Astrocyte (in vitro differentiated cells and primary cell): ENCODE results near the gene L3MBTL1. TPM values are rescaled to one million over a fixed set of nuclear protein-coding genes. Genes with fewer than 3 reads are reported as not detected.
"Not testable (repeated sequence)": the region's sequence is repeated elsewhere in the genome, so short reads cannot be mapped to it uniquely, and the experiment has no call there.

ENCODE experiments used
- DNase-seq: peaks from one replicate; pipeline ENCODE4 v3.0.0-alpha.2; 2010; ENCODE audit warnings: low read depth
- FAIRE-seq: peaks from 2 replicates; lab custom pipeline; 2011; peaks lifted over from hg19 to GRCh38; lab: Jason Lieb, UNC
- H2AFZ ChIP-seq: 2 replicates; pipeline ENCODE4 v1.6.0; 2012; ENCODE audit warnings: low read depth, low read length, inconsistent platforms
- H3K27ac ChIP-seq: 2 replicates; pipeline ENCODE4 v1.5.1; 2011; ENCODE audit warnings: low read depth, low read length, inconsistent platforms
- H3K27me3 ChIP-seq: 2 replicates; pipeline ENCODE4 v1.6.0; 2011; ENCODE audit warnings: low read length, inconsistent platforms; ENCODE audit not compliant: insufficient read depth
- H3K36me3 ChIP-seq: 2 replicates; pipeline ENCODE4 v1.5.1; 2011; ENCODE audit warnings: low read length, inconsistent platforms; ENCODE audit not compliant: insufficient read depth
- H3K4me1 ChIP-seq: 2 replicates; pipeline ENCODE4 v1.5.1; 2011; ENCODE audit warnings: low read length, inconsistent platforms; ENCODE audit not compliant: insufficient read depth
- H3K4me2 ChIP-seq: 2 replicates; pipeline ENCODE4 v1.6.0; 2012; ENCODE audit warnings: low read length, inconsistent platforms
- H3K4me3 ChIP-seq: 2 replicates; pipeline ENCODE4 v1.5.1; 2011; ENCODE audit warnings: low read depth, mild to moderate bottlenecking, low read length, inconsistent platforms; ENCODE audit not compliant: insufficient read depth
- H3K79me2 ChIP-seq: 2 replicates; pipeline ENCODE4 v1.6.0; 2012; ENCODE audit warnings: mild to moderate bottlenecking, low read length, inconsistent platforms; ENCODE audit not compliant: insufficient read depth
- H3K9ac ChIP-seq: 2 replicates; pipeline ENCODE4 v1.6.0; 2012; ENCODE audit warnings: mild to moderate bottlenecking, low read length, inconsistent platforms
- H3K9me3 ChIP-seq: 2 replicates; pipeline ENCODE4 v1.5.1; 2012; ENCODE audit warnings: low read depth, mild to moderate bottlenecking, low read length, inconsistent platforms; ENCODE audit not compliant: insufficient read depth
- H4K20me1 ChIP-seq: 2 replicates; pipeline ENCODE4 v1.6.0; 2012; ENCODE audit warnings: low read length, inconsistent platforms; ENCODE audit not compliant: insufficient read depth
- H3K27ac Mint-ChIP-seq: one replicate; pipeline ENCODE4 v1.8.0; 2021; ENCODE audit warnings: mild to moderate bottlenecking, mixed read lengths; ENCODE audit not compliant: unreplicated experiment
- H3K27me3 Mint-ChIP-seq: one replicate; pipeline ENCODE4 v1.8.0; 2021; ENCODE audit warnings: low read depth, mixed read lengths; ENCODE audit not compliant: unreplicated experiment
- H3K36me3 Mint-ChIP-seq: one replicate; pipeline ENCODE4 v1.8.0; 2021; ENCODE audit warnings: low read depth, mixed read lengths; ENCODE audit not compliant: unreplicated experiment
- H3K4me1 Mint-ChIP-seq: one replicate; pipeline ENCODE4 v1.8.0; 2021; ENCODE audit warnings: low read depth, mixed read lengths; ENCODE audit not compliant: unreplicated experiment
- H3K4me3 Mint-ChIP-seq: one replicate; pipeline ENCODE4 v1.8.0; 2021; ENCODE audit warnings: mild to moderate bottlenecking, moderate library complexity, mixed read lengths; ENCODE audit not compliant: unreplicated experiment
- H3K9me3 Mint-ChIP-seq: one replicate; pipeline ENCODE4 v1.8.0; 2021; ENCODE audit warnings: mild to moderate bottlenecking, mixed read lengths; ENCODE audit not compliant: unreplicated experiment
- CTCF ChIP-seq: IDR thresholded peaks from 2 replicates; pipeline ENCODE4 v1.5.1; 2011; ENCODE audit warnings: low read depth, mild to moderate bottlenecking, inconsistent platforms, low read length, moderate library complexity; ENCODE audit not compliant: insufficient read depth
- EZH2 ChIP-seq: IDR thresholded peaks from 2 replicates; pipeline ENCODE4 v1.6.1; 2012; ENCODE audit warnings: mild to moderate bottlenecking, low read length, inconsistent platforms; ENCODE audit not compliant: insufficient read depth
- total RNA-seq: library from RNA; stranded (reverse); gene quantifications from 2 replicates; pipeline ENCODE4 v1.2.1, GENCODE V29; 2021

L3MBTL1 gene
- total RNA-seq, 1 donor from 2014 or later, result 13.0 TPM

- H3K9me3 ChIP-seq, result no peaks in the 10 kb centered on the region
- Mint-ChIP-seq H3K4me3 (no peak overlapping the region), H3K27me3 (peaks cover 5% of the 10 kb centered on the region), H3K27ac (peak overlapping the region; percentile 62), H3K36me3 (no peaks in the 10 kb centered on the region), H3K4me1 (peaks cover 18% of the 10 kb centered on the region), H3K9me3 (no peaks in the 10 kb centered on the region)
- H3K79me2 ChIP-seq, result no peaks in the 10 kb centered on the region
- H3K4me2 ChIP-seq, result peak overlapping the region; percentile 0
- FAIRE-seq (no peak), DNase-seq (peak; percentile 82)
- H3K36me3 ChIP-seq, result no peaks in the 10 kb centered on the region
- H2AFZ ChIP-seq, result no peak overlapping the region
- no peak overlapping the region for H3K27ac ChIP-seq
- H4K20me1 ChIP-seq, result no peaks in the 10 kb centered on the region
- no peak overlapping the region for H3K4me3 ChIP-seq
- peaks cover 10% of the 10 kb centered on the region for H3K4me1 ChIP-seq
- TF ChIP-seq EZH2 (no peak), CTCF (no peak)
- no peak overlapping the region for H3K9ac ChIP-seq
- peaks cover 3% of the 10 kb centered on the region for H3K27me3 ChIP-seq
These were observed 77.1 kb downstream of the L3MBTL1 start for GRCh38 chr20:43584448-43585136.

- no peak for DNase-seq
- peaks cover 22% of the 10 kb centered on the region for H3K4me1 Mint-ChIP-seq
- H3K4me1 ChIP-seq, result peaks cover 19% of the 10 kb centered on the region
- no peak overlapping the region for H3K27ac ChIP-seq
- H3K4me3 Mint-ChIP-seq, result no peak overlapping the region
- H3K27me3 Mint-ChIP-seq, result peaks cover 5% of the 10 kb centered on the region
- H3K27ac Mint-ChIP-seq, result no peak overlapping the region
- H3K9ac ChIP-seq, result no peak overlapping the region
- H4K20me1 ChIP-seq, result no peaks in the 10 kb centered on the region
- H3K36me3 Mint-ChIP-seq, result no peaks in the 10 kb centered on the region
- peaks cover 8% of the 10 kb centered on the region for H3K79me2 ChIP-seq
- no peaks in the 10 kb centered on the region for H3K9me3 ChIP-seq
- H2AFZ ChIP-seq, result no peak overlapping the region
- no peaks in the 10 kb centered on the region for H3K36me3 ChIP-seq
- H3K9me3 Mint-ChIP-seq, result no peaks in the 10 kb centered on the region
- FAIRE-seq, result no peak
- TF ChIP-seq CTCF (no peak), EZH2 (no peak)
- no peak overlapping the region for H3K4me3 ChIP-seq
- H3K4me2 ChIP-seq, result no peak overlapping the region
- no peaks in the 10 kb centered on the region for H3K27me3 ChIP-seq
These were observed 79.1 kb downstream of the L3MBTL1 start for GRCh38 chr20:43586641-43587040.

- not testable (repeated sequence) for DNase-seq, H3K36me3 Mint-ChIP-seq, H4K20me1 ChIP-seq, H3K4me3 ChIP-seq, FAIRE-seq, H3K4me2 ChIP-seq, H2AFZ ChIP-seq, H3K9me3 Mint-ChIP-seq, H3K9ac ChIP-seq, H3K9me3 ChIP-seq, H3K36me3 ChIP-seq, H3K27ac ChIP-seq, H3K27me3 ChIP-seq, H3K27ac Mint-ChIP-seq, H3K4me3 Mint-ChIP-seq, H3K27me3 Mint-ChIP-seq
- peaks cover 21% of the 10 kb centered on the region for H3K4me1 ChIP-seq
- H3K79me2 ChIP-seq, result peaks cover 25% of the 10 kb centered on the region
- H3K4me1 Mint-ChIP-seq, result peaks cover 24% of the 10 kb centered on the region
These were observed 81.0 kb downstream of the L3MBTL1 start for GRCh38 chr20:43588526-43588925.
